ENCODE results near the gene SLAMF1. TPM values are rescaled to one million over a fixed set of nuclear protein-coding genes. Genes with fewer than 3 reads are reported as not detected.

Gene SLAMF1
- total RNA-seq, 4 donors from 2014 or later, result 0.33 to 2.5 (median 0.76) TPM

DNA sequence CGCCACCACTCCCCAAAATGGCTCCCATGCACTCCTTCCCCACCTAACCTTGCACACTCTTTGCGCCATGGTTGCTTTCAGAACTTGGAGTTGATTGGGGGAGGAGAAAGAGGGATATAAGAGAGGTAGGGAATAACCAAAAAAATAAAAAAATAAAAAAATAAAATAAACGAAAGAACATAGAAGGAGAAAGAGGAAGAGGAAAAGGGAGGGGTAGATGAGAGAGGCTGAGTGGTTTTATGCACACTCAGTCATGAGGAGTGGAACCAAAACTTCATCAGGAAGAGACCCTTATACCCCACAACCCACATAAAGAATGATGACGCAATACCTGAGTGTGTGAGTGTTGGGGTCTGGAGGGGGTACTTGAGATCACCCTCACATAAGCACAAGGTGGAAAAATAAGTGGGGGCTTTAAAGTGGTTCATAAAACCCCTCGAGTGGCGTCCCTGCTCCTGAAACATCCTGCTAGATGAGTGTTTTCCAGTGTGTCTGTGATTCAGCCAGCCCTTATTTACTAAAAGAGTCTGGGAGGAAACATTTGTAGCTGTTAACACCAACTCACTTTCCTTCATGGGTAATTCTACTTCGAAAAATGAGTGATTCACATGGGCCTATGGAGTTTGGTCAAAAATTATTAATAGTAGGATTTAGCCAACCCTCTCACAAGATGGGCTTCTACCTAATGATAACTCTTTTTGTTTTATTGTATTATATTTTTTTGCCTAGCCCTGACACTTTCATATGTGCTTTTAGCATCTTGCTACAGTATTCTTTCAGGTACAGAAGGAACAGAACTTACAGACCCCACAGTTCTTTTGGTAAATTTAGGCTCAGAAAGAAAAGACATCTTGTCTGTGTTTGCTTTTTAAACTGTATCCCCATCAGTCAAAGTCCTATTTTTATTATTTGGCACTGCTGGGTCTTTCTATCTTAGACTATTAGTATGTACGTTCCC, 5.2 kb downstream of the SLAMF1 start:
- no peak overlapping the region for H3K27ac ChIP-seq
- no peaks in the 10 kb centered on the region for H3K4me1 ChIP-seq
- WGBS, 2 donors, result 66% methylated on average over 8 of the region's 8 CpGs
- no peaks in the 10 kb centered on the region for H3K27me3 ChIP-seq
- H3K4me3 ChIP-seq (replicated peaks in 1 of 3), result no peak overlapping the region
- intact Hi-C loops (cut with DNase I), result no loop called here
- no peak for DNase-seq
- no peaks in the 10 kb centered on the region for H3K9me3 ChIP-seq
- TF ChIP-seq, protein P1, sequence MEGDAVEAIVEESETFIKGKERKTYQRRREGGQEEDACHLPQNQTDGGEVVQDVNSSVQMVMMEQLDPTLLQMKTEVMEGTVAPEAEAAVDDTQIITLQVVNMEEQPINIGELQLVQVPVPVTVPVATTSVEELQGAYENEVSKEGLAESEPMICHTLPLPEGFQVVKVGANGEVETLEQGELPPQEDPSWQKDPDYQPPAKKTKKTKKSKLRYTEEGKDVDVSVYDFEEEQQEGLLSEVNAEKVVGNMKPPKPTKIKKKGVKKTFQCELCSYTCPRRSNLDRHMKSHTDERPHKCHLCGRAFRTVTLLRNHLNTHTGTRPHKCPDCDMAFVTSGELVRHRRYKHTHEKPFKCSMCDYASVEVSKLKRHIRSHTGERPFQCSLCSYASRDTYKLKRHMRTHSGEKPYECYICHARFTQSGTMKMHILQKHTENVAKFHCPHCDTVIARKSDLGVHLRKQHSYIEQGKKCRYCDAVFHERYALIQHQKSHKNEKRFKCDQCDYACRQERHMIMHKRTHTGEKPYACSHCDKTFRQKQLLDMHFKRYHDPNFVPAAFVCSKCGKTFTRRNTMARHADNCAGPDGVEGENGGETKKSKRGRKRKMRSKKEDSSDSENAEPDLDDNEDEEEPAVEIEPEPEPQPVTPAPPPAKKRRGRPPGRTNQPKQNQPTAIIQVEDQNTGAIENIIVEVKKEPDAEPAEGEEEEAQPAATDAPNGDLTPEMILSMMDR (IDR thresholded peaks at IDR 0.05), result no peak
- TF ChIP-seq POLR2A (IDR thresholded peaks at IDR 0.05), result no peak
- no peaks in the 10 kb centered on the region for H3K36me3 ChIP-seq

DNA sequence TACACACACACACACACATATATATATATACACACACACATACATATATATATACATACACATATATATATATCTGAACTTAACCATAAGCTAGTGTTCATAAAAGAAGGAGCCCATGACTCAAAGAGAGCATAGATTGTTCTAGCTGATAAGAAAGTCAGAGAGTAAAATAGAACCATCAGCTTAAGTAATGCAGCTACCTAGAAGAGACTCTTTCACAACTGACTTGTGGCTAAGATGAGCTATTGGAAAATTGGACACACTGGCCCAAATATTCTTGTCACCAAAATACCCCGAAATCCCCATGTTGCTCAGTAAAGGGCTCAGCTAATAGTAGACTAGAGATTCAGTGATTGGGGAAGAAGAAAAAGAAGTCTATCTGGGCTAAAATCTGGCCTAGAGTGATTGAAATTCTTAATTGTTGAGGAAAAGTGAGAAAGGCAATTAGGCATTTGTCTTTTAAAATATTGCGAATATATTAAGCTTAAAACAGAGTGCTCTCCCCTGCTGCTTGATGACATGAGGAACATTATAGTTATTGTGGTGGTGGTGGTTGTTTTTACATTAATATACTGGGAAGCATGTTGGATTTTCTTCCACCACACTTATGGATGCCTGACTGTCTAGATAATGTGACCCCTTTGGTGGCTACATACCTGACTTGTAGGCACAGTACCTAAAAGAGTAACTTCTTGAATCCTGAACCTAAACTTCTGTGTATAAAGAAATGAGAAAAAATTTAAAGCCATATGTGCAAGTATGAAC, 6.3 kb downstream of the SLAMF1 start:
- Histone ChIP-seq H3K4me3 (replicated peaks in 1 of 3) (no peak overlapping the region), H3K27me3 (no peaks in the 10 kb centered on the region), H3K4me1 (no peaks in the 10 kb centered on the region), H3K36me3 (no peaks in the 10 kb centered on the region), H3K27ac (no peak overlapping the region), H3K9me3 (no peaks in the 10 kb centered on the region)
- no peak for DNase-seq
- TF ChIP-seq POLR2A (IDR thresholded peaks at IDR 0.05), result no peak
- TF ChIP-seq, protein P1 (IDR thresholded peaks at IDR 0.05), result no peak
- intact Hi-C loops (cut with DNase I), result no loop called here
- 90 to 97% methylated on average over 2 of the region's 2 CpGs for WGBS, 2 donors

DNA sequence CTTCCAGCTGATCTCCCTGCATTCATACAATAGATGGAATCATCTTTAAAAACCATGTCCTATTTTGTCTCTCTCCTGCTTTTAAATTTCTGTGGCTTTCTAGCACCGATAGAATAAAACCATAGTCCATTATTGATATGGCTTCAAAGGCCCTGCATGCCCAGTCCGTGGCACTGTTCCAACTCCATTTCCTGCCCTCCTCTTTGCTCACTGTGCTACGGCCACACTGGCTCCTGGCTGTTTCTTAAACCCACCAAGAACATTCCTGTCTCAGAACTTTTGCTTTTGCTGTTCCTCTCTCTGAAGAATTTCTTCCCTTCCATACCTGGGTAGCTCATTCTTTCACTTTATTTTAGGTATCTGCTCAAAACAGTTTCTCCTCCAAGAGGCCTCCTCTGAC, 7.2 kb downstream of the SLAMF1 start:
- Histone ChIP-seq H3K27ac (no peak overlapping the region), H3K27me3 (no peaks in the 10 kb centered on the region), H3K4me3 (replicated peaks in 1 of 3) (no peak overlapping the region), H3K4me1 (no peaks in the 10 kb centered on the region), H3K36me3 (no peaks in the 10 kb centered on the region), H3K9me3 (no peaks in the 10 kb centered on the region)
- TF ChIP-seq, protein P1 (IDR thresholded peaks at IDR 0.05), result no peak
- no peak for TF ChIP-seq POLR2A (IDR thresholded peaks at IDR 0.05)
- intact Hi-C loops (cut with DNase I), result no loop called here
- DNase-seq, result no peak
- WGBS, 2 donors, result 38 to 47% methylated on average over 3 of the region's 3 CpGs

DNA sequence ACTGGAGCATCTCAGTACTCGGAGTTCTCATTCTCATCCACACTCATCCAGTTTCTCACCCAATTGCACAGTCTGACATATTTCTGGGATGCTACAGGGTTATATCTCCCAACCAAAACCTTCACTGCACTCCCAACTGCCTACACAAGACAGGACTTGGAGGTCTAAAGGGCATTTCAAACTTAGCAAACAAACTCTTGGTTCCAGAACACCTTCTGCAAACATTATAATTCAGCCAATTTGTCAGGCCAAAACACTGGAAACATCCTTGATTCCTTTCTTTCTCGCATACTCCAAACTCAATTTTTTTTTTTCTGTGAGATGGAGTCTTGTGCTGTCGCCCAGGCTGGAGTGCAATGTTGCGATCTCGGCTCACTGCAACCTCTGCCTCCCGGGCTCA, 7.9 kb downstream of the SLAMF1 start:
- Histone ChIP-seq H3K4me1 (no peaks in the 10 kb centered on the region), H3K27ac (no peak overlapping the region), H3K9me3 (no peaks in the 10 kb centered on the region), H3K36me3 (no peaks in the 10 kb centered on the region), H3K4me3 (replicated peaks in 1 of 3) (no peak overlapping the region), H3K27me3 (no peaks in the 10 kb centered on the region)
- TF ChIP-seq POLR2A (IDR thresholded peaks at IDR 0.05), result no peak
- TF ChIP-seq, protein P1 (IDR thresholded peaks at IDR 0.05), result no peak
- DNase-seq, result no peak
- 91 to 92% methylated on average over 6 of the region's 6 CpGs for WGBS, 2 donors
- intact Hi-C loops (cut with DNase I), result no loop called here

DNA sequence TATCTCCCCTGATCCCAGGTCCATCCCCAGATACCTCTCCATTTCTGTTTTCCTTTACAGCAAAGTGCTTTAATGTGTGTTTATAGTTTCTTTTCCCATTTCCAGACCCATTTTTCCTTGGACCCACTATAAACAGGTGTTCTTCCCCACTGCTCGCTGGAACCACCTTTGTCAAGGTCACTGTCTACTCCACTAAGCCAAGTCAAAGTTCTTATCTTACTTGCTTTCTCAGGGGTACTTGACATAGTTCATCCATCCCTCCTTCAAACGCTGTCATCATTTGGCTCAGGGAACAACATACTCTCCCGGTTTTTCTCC, 8.3 kb downstream of the SLAMF1 start:
- TF ChIP-seq POLR2A (IDR thresholded peaks at IDR 0.05), result no peak
- TF ChIP-seq, protein P1 (IDR thresholded peaks at IDR 0.05), result no peak
- Histone ChIP-seq H3K27me3 (no peaks in the 10 kb centered on the region), H3K27ac (no peak overlapping the region), H3K4me1 (no peaks in the 10 kb centered on the region), H3K36me3 (no peaks in the 10 kb centered on the region), H3K9me3 (no peaks in the 10 kb centered on the region), H3K4me3 (replicated peaks in 1 of 3) (no peak overlapping the region)
- WGBS, 2 donors, result 54 to 56% methylated on average over 3 of the region's 3 CpGs
- DNase-seq, result no peak
- intact Hi-C loops (cut with DNase I), result no loop called here

Measured in thyroid gland (tissue), 4 donors.